Epithelial cell of esophagus (primary cell): ENCODE data around the gene EXOC6.
"Not testable (repeated sequence)": the region's sequence is repeated elsewhere in the genome, so short reads cannot be mapped to it uniquely, and the experiment has no call there.

Experiments used
- DNase-seq: peaks from one replicate; pipeline ENCODE4 v3.0.0; 2010; ENCODE audit warnings: low read depth
- H3K4me3 ChIP-seq: 2 replicates; pipeline ENCODE4 v1.5.1; 2011; ENCODE audit warnings: mild to moderate bottlenecking, low read length, control low read depth
- CTCF ChIP-seq: IDR thresholded peaks from 2 replicates; pipeline ENCODE4 v1.5.1; 2011; ENCODE audit warnings: low read depth, mild to moderate bottlenecking, low read length, control low read depth, inconsistent platforms; ENCODE audit not compliant: insufficient read depth; ENCODE audit errors: missing control alignments

EXOC6 gene

GRCh38 chr10:92894081-92894655 lies 45.8 kb downstream of the EXOC6 start:
- H3K4me3 ChIP-seq: no peak overlapping the region
- peak; percentile 25 for DNase-seq
- no peak for TF ChIP-seq CTCF

GRCh38 chr10:92897916-92898315 lies 49.6 kb downstream of the EXOC6 start:
- DNase-seq: peak; percentile 31
- no peak overlapping the region for H3K4me3 ChIP-seq
- no peak for TF ChIP-seq CTCF

- no peak for TF ChIP-seq CTCF
- no peak for DNase-seq
- no peak overlapping the region for H3K4me3 ChIP-seq
These were observed 53.5 kb downstream of the EXOC6 start for GRCh38 chr10:92901819-92902251.

- no peak for DNase-seq
- H3K4me3 ChIP-seq: no peak overlapping the region
- TF ChIP-seq CTCF: no peak
These were observed 55.3 kb downstream of the EXOC6 start for GRCh38 chr10:92903633-92904032.

- no peak for TF ChIP-seq CTCF
- no peak for DNase-seq
These were observed 59.0 kb downstream of the EXOC6 start for GRCh38 chr10:92907280-92907679.

GRCh38 chr10:92912631-92913030 lies 64.3 kb downstream of the EXOC6 start:
- H3K4me3 ChIP-seq, DNase-seq: not testable (repeated sequence)

More at GRCh38 chr10:92907280-92907679, 59.0 kb downstream of the EXOC6 start:
- no peak overlapping the region for H3K4me3 ChIP-seq

GRCh38 chr10:92913973-92914372 lies 65.7 kb downstream of the EXOC6 start:
- H3K4me3 ChIP-seq: no peak overlapping the region
- no peak for TF ChIP-seq CTCF
- no peak for DNase-seq
